H1 (cell line): ENCODE measurements around the gene CCDC33. TPM values are rescaled to one million over a fixed set of nuclear protein-coding genes. Genes with fewer than 3 reads are reported as not detected.

Experiments
- CTCF ChIA-PET: fragments of 300-600 bp; sonication (Branson Sonifier 250); formaldehyde crosslinking; loops from one replicate; lab custom pipeline; 2021; ENCODE audit not compliant: partially characterized antibody; lab: Charles Lee
- POLR2A ChIA-PET: fragments of 300-600 bp; sonication (Branson Sonifier 250); formaldehyde crosslinking; loops from one replicate; lab custom pipeline; 2021; ENCODE audit warnings: inconsistent platforms; ENCODE audit not compliant: partially characterized antibody; lab: Charles Lee
- DNase-seq, 2 experiments: peaks; one replicate each; pipeline versions ENCODE4 v3.0.0 to v3.0.0-alpha.2; 2010 to 2022; ENCODE audit warnings: low spot score in 2 of 2, low read depth in 1 of 2, mixed read lengths in 1 of 2
- FAIRE-seq: peaks from 2 replicates; lab custom pipeline; 2011; peaks lifted over from hg19 to GRCh38; lab: Jason Lieb, UNC
- H2AFZ ChIP-seq: 2 replicates; pipeline ENCODE4 v1.8.1; 2012; ENCODE audit warnings: low read length, inconsistent platforms
- H2AK5ac ChIP-seq: 2 replicates; pipeline ENCODE4 v1.6.1; 2013; ENCODE audit warnings: low read depth, low read length
- H2BK120ac ChIP-seq: replicated peaks from 2 replicates; pipeline ENCODE3; 2013; ENCODE audit warnings: low read depth, low read length, inconsistent platforms
- H2BK12ac ChIP-seq: 2 replicates; pipeline ENCODE4 v1.6.1; 2013; ENCODE audit warnings: low read depth, low read length
- H2BK15ac ChIP-seq: 2 replicates; pipeline ENCODE4 v1.6.1; 2013; ENCODE audit warnings: low read length
- H2BK20ac ChIP-seq: 2 replicates; pipeline ENCODE4 v1.6.1; 2013; ENCODE audit warnings: low read length
- H2BK5ac ChIP-seq: 2 replicates; pipeline ENCODE4 v1.6.1; 2013; ENCODE audit warnings: low read depth, low read length
- H3K14ac ChIP-seq: 2 replicates; pipeline ENCODE4 v1.6.1; 2013; ENCODE audit warnings: inconsistent platforms; ENCODE audit not compliant: insufficient read length
- H3K18ac ChIP-seq: 2 replicates; pipeline ENCODE4 v1.6.1; 2013; ENCODE audit warnings: low read length; ENCODE audit errors: extremely low read depth
- H3K23ac ChIP-seq: 2 replicates; pipeline ENCODE4 v1.6.1; 2013; ENCODE audit warnings: inconsistent platforms; ENCODE audit not compliant: insufficient read length
- H3K23me2 ChIP-seq: 2 replicates; pipeline ENCODE4 v1.6.1; 2013; ENCODE audit warnings: low read depth, low read length
- H3K27ac ChIP-seq: 2 replicates; pipeline ENCODE4 v1.6.1; 2011; ENCODE audit warnings: low read depth, low read length, inconsistent platforms
- H3K27me3 ChIP-seq, 4 experiments: replicated peaks in 1 of 4; 1 replicate in 1 of 4; 2 replicates in 3 of 4; pipeline versions ENCODE4 v1.6.1 to v1.8.1; 2011 to 2013; ENCODE audit warnings: low read length in 3 of 4, mild to moderate bottlenecking in 3 of 4, inconsistent platforms in 2 of 4, mixed read lengths in 2 of 4, moderate library complexity in 1 of 4; ENCODE audit not compliant: control insufficient read depth in 3 of 4, insufficient read depth in 3 of 4; ENCODE audit errors: extremely low read depth in 1 of 4
- H3K36me3 ChIP-seq, 4 experiments: 2 replicates each; pipeline versions ENCODE4 v1.6.1 to v1.8.1; 2011 to 2013; ENCODE audit warnings: mild to moderate bottlenecking in 4 of 4, low read length in 3 of 4, moderate library complexity in 2 of 4, control low read depth in 1 of 4, inconsistent platforms in 1 of 4; ENCODE audit not compliant: insufficient read depth in 4 of 4, control insufficient read depth in 2 of 4
- H3K4ac ChIP-seq: replicated peaks from 2 replicates; pipeline ENCODE3; 2013; ENCODE audit warnings: low read length, low read depth, mixed read lengths, inconsistent platforms; ENCODE audit not compliant: insufficient read length
- H3K4me1 ChIP-seq, 4 experiments: replicated peaks in 1 of 4; 1 replicate in 1 of 4; 2 replicates in 3 of 4; pipeline versions ENCODE4 v1.6.1 to v1.8.1; 2011 to 2013; ENCODE audit warnings: low read length in 3 of 4, inconsistent platforms in 2 of 4, mixed read lengths in 1 of 4; ENCODE audit not compliant: insufficient read depth in 4 of 4, control insufficient read depth in 3 of 4
- H3K4me2 ChIP-seq, 2 experiments: 2 replicates each; pipeline versions ENCODE4 v1.6.1 to v1.8.1; 2011 to 2013; ENCODE audit warnings: low read depth in 2 of 2, low read length in 2 of 2, control low read depth in 1 of 2, inconsistent platforms in 1 of 2, mild to moderate bottlenecking in 1 of 2; ENCODE audit not compliant: insufficient read depth in 1 of 2
- H3K4me3 ChIP-seq, 4 experiments: fragments of 200-600, 300-600 bp in 1 of 4; sonication (generic), shearing (Covaris generic), sonication (Bioruptor Twin) in 1 of 4; 2 replicates each; pipeline versions ENCODE4 v1.5.1 to v1.8.1; 2011 to 2016; ENCODE audit warnings: low read length in 4 of 4, low read depth in 3 of 4, control low read depth in 2 of 4, inconsistent platforms in 2 of 4, mild to moderate bottlenecking in 2 of 4, mixed read lengths in 1 of 4, moderate library complexity in 1 of 4; ENCODE audit not compliant: insufficient read depth in 2 of 4; ENCODE audit errors: extremely low read depth in 1 of 4
- H3K56ac ChIP-seq: replicated peaks from 2 replicates; pipeline ENCODE3; 2013; ENCODE audit warnings: low read depth, mild to moderate bottlenecking, mixed read lengths, low read length, inconsistent platforms; ENCODE audit not compliant: insufficient read length
- H3K79me1 ChIP-seq: 2 replicates; pipeline ENCODE4 v1.6.1; 2013; ENCODE audit warnings: low read depth, low read length, control low read depth
- H3K79me2 ChIP-seq, 2 experiments: 2 replicates each; pipeline versions ENCODE4 v1.6.1 to v1.8.1; 2012 to 2013; ENCODE audit warnings: low read length in 2 of 2, mild to moderate bottlenecking in 2 of 2, inconsistent platforms in 1 of 2; ENCODE audit not compliant: insufficient read depth in 2 of 2, control insufficient read depth in 1 of 2
- H3K9ac ChIP-seq, 4 experiments: replicated peaks in 1 of 4; 1 replicate in 1 of 4; 2 replicates in 3 of 4; pipeline versions ENCODE4 v1.6.1 to v1.8.1; 2011 to 2013; ENCODE audit warnings: low read depth in 3 of 4, low read length in 3 of 4, control low read depth in 2 of 4, mild to moderate bottlenecking in 2 of 4, moderate library complexity in 2 of 4, inconsistent platforms in 1 of 4; ENCODE audit errors: extremely low read depth in 1 of 4
- H3K9me3 ChIP-seq, 2 experiments: 2 replicates each; pipeline versions ENCODE4 v1.6.1 to v1.8.1; 2012 to 2013; ENCODE audit warnings: mild to moderate bottlenecking in 2 of 2, moderate library complexity in 2 of 2, control low read depth in 1 of 2, inconsistent platforms in 1 of 2, low read depth in 1 of 2, low read length in 1 of 2, mixed read lengths in 1 of 2; ENCODE audit not compliant: insufficient read depth in 2 of 2
- H4K20me1 ChIP-seq, 2 experiments: replicated peaks in 1 of 2; 2 replicates each; pipeline versions ENCODE3 to v1.8.1; 2011 to 2013; ENCODE audit warnings: inconsistent platforms in 2 of 2, low read length in 2 of 2, mild to moderate bottlenecking in 1 of 2; ENCODE audit not compliant: insufficient read depth in 2 of 2, control insufficient read depth in 1 of 2
- H4K5ac ChIP-seq: 2 replicates; pipeline ENCODE4 v1.6.1; 2013; ENCODE audit warnings: low read length, low read depth, mixed read lengths, inconsistent platforms; ENCODE audit not compliant: insufficient read length
- H4K8ac ChIP-seq: 2 replicates; pipeline ENCODE4 v1.8.0; 2013; ENCODE audit warnings: mild to moderate bottlenecking, moderate library complexity, low read length, inconsistent platforms; ENCODE audit not compliant: insufficient read depth; ENCODE audit errors: extremely low read depth
- H4K91ac ChIP-seq: replicated peaks from 2 replicates; pipeline ENCODE3; 2013; ENCODE audit warnings: low read length, mixed read lengths, inconsistent platforms; ENCODE audit not compliant: insufficient read length
- RNF2 ChIP-seq: fragments of 200-900, 300-1000 bp; sonication (generic); IDR thresholded peaks from 2 replicates; pipeline ENCODE4 v1.7.1; 2016; ENCODE audit warnings: borderline replicate concordance, low read depth, mild to moderate bottlenecking, antibody characterized with exemption, low read length; ENCODE audit not compliant: poor library complexity, severe bottlenecking; ENCODE audit errors: missing control alignments
- SIN3A ChIP-seq, 2 experiments: IDR thresholded peaks in 1 of 2; conservative IDR thresholded peaks in 1 of 2; 2 replicates each; pipeline ENCODE4 v1.6.1; 2011 to 2012; ENCODE audit warnings: low read length in 2 of 2, improper control_type of control experiment in 1 of 2, low read depth in 1 of 2, mild to moderate bottlenecking in 1 of 2
- TAF1 ChIP-seq: IDR thresholded peaks from 2 replicates; pipeline ENCODE4 v1.6.1; 2011; ENCODE audit warnings: mild to moderate bottlenecking, low read depth, low read length
- WGBS, 2 experiments: shearing (Covaris generic) in 1 of 2; methylation state at CpG; one replicate each; pipeline versions ENCODE4 v1.1.6 to v1.1.7; 2013 to 2015; ENCODE audit warnings: low lambda C conversion rate in 2 of 2, mixed read lengths in 2 of 2, inconsistent platforms in 1 of 2, low coverage in 1 of 2, missing lambda C conversion rate in 1 of 2; ENCODE audit not compliant: insufficient replicate concordance in 2 of 2, insufficient coverage in 1 of 2, insufficient read length in 1 of 2; ENCODE audit errors: extremely low coverage in 1 of 2, missing lambda C conversion rate in 1 of 2; 5-methylcytosine and 5-hydroxymethylcytosine counted together
- polyA plus RNA-seq, 7 experiments: library from polyadenylated mRNA; depleted of rRNA in 3 of 7; stranded (reverse) in 5 of 7; unstranded in 2 of 7; fragments of >200 nt in 5 of 7; fragments of 200-250 nt in 2 of 7; gene quantifications; 1 replicate in 5 of 7; 2 replicates in 1 of 7; 4 replicates in 1 of 7; pipeline versions ENCODE4 v1.2.1 to v1.2.3, GENCODE V29; 2011 to 2013; ENCODE audit warnings: missing spikeins in 2 of 7, mixed read lengths in 2 of 7
- total RNA-seq: library from RNA; stranded (reverse); fragmentation: NEBNext Ultra II Directional; extraction: Animal tissue kit (Norgen Biotek cat#: 25700); gene quantifications from 2 replicates; pipeline ENCODE4 v1.2.1, GENCODE V29; 2021

CCDC33 gene
- total and polyA plus RNA-seq, 2 of the 8 experiments (the other 6 are each of a cell fraction or from before 2014, with no cell fraction given): 2.0 to 2.7 TPM

GRCh38 chr15:74332611-74333010 is 96.5 kb downstream of the CCDC33 start:
- 88% methylated on average over 10 of the region's 10 CpGs; no CpG with 5 or more reads in 1 of the 2 experiments for WGBS, 2 experiments
- no peak for TF ChIP-seq RNF2
- no peak for TF ChIP-seq TAF1
- TF ChIP-seq SIN3A (conservative IDR thresholded peaks at IDR 0.05 in 1 of 2, IDR thresholded peaks at IDR 0.05 in 1 of 2; ENCODE audit: low read depth in 1 of 2, low read length in 2 of 2): no peak

More at GRCh38 chr15:74332611-74333010, 96.5 kb downstream of the CCDC33 start:
- no peak overlapping the region for H2BK12ac ChIP-seq
- no peak overlapping the region for H2AFZ ChIP-seq
- H3K4me2 ChIP-seq: no peak overlapping the region
- no peak overlapping the region for H4K5ac ChIP-seq
- no peaks in the 10 kb centered on the region for H3K36me3 ChIP-seq
- no peak overlapping the region for H3K18ac ChIP-seq
- POLR2A ChIA-PET: no interaction called here
- H2BK20ac ChIP-seq: no peak overlapping the region
- no peak overlapping the region for H3K23ac ChIP-seq
- no peak overlapping the region for H3K9ac ChIP-seq
- no peak overlapping the region for H2BK120ac ChIP-seq
- H3K27me3 ChIP-seq: no peaks in the 10 kb centered on the region; a peak in 1 of 7 replicates
- no peaks in the 10 kb centered on the region for H3K79me2 ChIP-seq
- H3K79me1 ChIP-seq: no peaks in the 10 kb centered on the region
- H4K91ac ChIP-seq: no peak overlapping the region
- H2AK5ac ChIP-seq: no peak overlapping the region
- no peak overlapping the region for H4K8ac ChIP-seq
- no peak overlapping the region for H2BK15ac ChIP-seq
- CTCF ChIA-PET: interaction anchor here (0.6 to 18.1 kb wide), 6 partner anchors 11 to 1158 kb away, joined by 3 to 353 read pairs (median 4); no protein-coding TSS in a partner anchor
- H2BK5ac ChIP-seq: no peak overlapping the region
- H3K56ac ChIP-seq: no peak overlapping the region
- H3K27ac ChIP-seq: no peak overlapping the region
- H3K4me1 ChIP-seq: peaks cover 0 to 6% (median 3%) of the 10 kb centered on the region in 4 experiments; a peak in 3 of 7 replicates
- DNase-seq (no peak), FAIRE-seq (no peak)
- no peak overlapping the region for H3K4ac ChIP-seq
- no peaks in the 10 kb centered on the region for H3K9me3 ChIP-seq
- H3K23me2 ChIP-seq: no peaks in the 10 kb centered on the region
- no peaks in the 10 kb centered on the region for H4K20me1 ChIP-seq
- no peak overlapping the region for H3K14ac ChIP-seq
- no peak overlapping the region for H3K4me3 ChIP-seq
